ENCODE data around the gene NDUFA11. TPM values are rescaled to one million over a fixed set of nuclear protein-coding genes. Genes with fewer than 3 reads are reported as not detected.
A peak's percentile ranks its signal among the peaks of the same experiment; 100 is the strongest.

Gene NDUFA11
- polyA plus RNA-seq, 1 experiment, result 351 TPM

GRCh38 chr19:5935473-5936291, 32.1 kb upstream of the NDUFA11 start:
- no peak overlapping the region for H3K4me3 ChIP-seq (ENCODE audit: low read depth, low read length)
- no peaks in the 10 kb centered on the region for H3K27me3 ChIP-seq (ENCODE audit: control insufficient read depth, insufficient read depth, low read length)
- no peak for TF ChIP-seq CTCF (IDR thresholded peaks at IDR 0.05; ENCODE audit: insufficient read depth, low read depth, low read length)
- H3K36me3 ChIP-seq (ENCODE audit: control insufficient read depth, insufficient read depth, low read length), result peaks cover 18% of the 10 kb centered on the region
- no peak for DNase-seq (ENCODE audit: low read depth)
- ChIA-PET POLR2A (no interaction called here), CTCF (interaction anchor here (0.8 to 2.3 kb wide), 5 partner anchors 9 to 132 kb away, joined by 3 to 10 read pairs (median 7); no protein-coding TSS in a partner anchor)

- ChIA-PET CTCF (interaction anchor here (0.8 to 1.7 kb wide), 5 partner anchors 8 to 131 kb away, joined by 3 to 9 read pairs (median 3); no protein-coding TSS in a partner anchor), POLR2A (no interaction called here)
- H3K4me3 ChIP-seq (ENCODE audit: low read depth, low read length), result no peak overlapping the region; the same call in 1 of the 2 replicates
- TF ChIP-seq CTCF (IDR thresholded peaks at IDR 0.05; ENCODE audit: insufficient read depth, low read depth, low read length), result no peak; the same call in 1 of the 2 replicates
- H3K27me3 ChIP-seq (ENCODE audit: control insufficient read depth, insufficient read depth, low read length), result no peaks in the 10 kb centered on the region
- peaks cover 20% of the 10 kb centered on the region for H3K36me3 ChIP-seq (ENCODE audit: control insufficient read depth, insufficient read depth, low read length)
- peak; percentile 79 for DNase-seq (ENCODE audit: low read depth)
Observed at GRCh38 chr19:5934774-5935472, 31.3 kb upstream of the NDUFA11 start.

- POLR2A ChIA-PET, result no interaction called here
- CTCF ChIA-PET, result interaction anchor here (0.8 kb wide), 1 partner anchor 33 kb away, joined by 3 read pairs; no protein-coding TSS in a partner anchor
- Histone ChIP-seq H3K27me3 (ENCODE audit: control insufficient read depth, insufficient read depth, low read length) (no peaks in the 10 kb centered on the region), H3K36me3 (ENCODE audit: control insufficient read depth, insufficient read depth, low read length) (peaks cover 24% of the 10 kb centered on the region), H3K4me3 (ENCODE audit: low read depth, low read length) (no peak overlapping the region)
- no peak for TF ChIP-seq CTCF (IDR thresholded peaks at IDR 0.05; ENCODE audit: insufficient read depth, low read depth, low read length)
- no peak for DNase-seq (ENCODE audit: low read depth)
Observed at GRCh38 chr19:5934069-5934401, 30.4 kb upstream of the NDUFA11 start.

- ChIA-PET POLR2A (no interaction called here), CTCF (no interaction called here)
- Histone ChIP-seq H3K36me3 (ENCODE audit: control insufficient read depth, insufficient read depth, low read length) (peaks cover 26% of the 10 kb centered on the region), H3K4me3 (ENCODE audit: low read depth, low read length) (no peak overlapping the region), H3K27me3 (ENCODE audit: control insufficient read depth, insufficient read depth, low read length) (no peaks in the 10 kb centered on the region)
- DNase-seq (ENCODE audit: low read depth), result no peak
- TF ChIP-seq CTCF (IDR thresholded peaks at IDR 0.05; ENCODE audit: insufficient read depth, low read depth, low read length), result no peak
Observed at GRCh38 chr19:5933391-5934068, 29.9 kb upstream of the NDUFA11 start.
